Smooth muscle cell (in vitro differentiated cells): ENCODE results near the gene PTGES2. TPM values are rescaled to one million over a fixed set of nuclear protein-coding genes. Genes with fewer than 3 reads are reported as not detected.
A peak's percentile ranks its signal among the peaks of the same experiment; 100 is the strongest.
"Not testable (repeated sequence)": the region's sequence is repeated elsewhere in the genome, so short reads cannot be mapped to it uniquely, and the experiment has no call there.

Experiments used
- DNase-seq: peaks from one replicate; lab custom pipeline; 2025; ENCODE audit not compliant: unreplicated experiment; lab: John Stamatoyannopoulos, UW
- H2AFZ ChIP-seq: fragments of 200-600 bp; sonication (generic); 2 replicates; pipeline ENCODE4 v1.6.0; 2016; ENCODE audit warnings: antibody characterized with exemption, low read depth, mild to moderate bottlenecking
- H3F3A ChIP-seq: fragments of 200-600 bp; sonication (generic); 2 replicates; pipeline ENCODE4 v1.6.0; 2017; ENCODE audit warnings: antibody characterized with exemption, low read depth
- H3K27ac ChIP-seq: fragments of 200-600 bp; sonication (generic); 2 replicates; pipeline ENCODE4 v1.5.1; 2016; ENCODE audit warnings: low read depth, mild to moderate bottlenecking
- H3K27me3 ChIP-seq: fragments of 200-600 bp; sonication (generic); 2 replicates; pipeline ENCODE4 v1.6.1; 2016; ENCODE audit warnings: low read depth, mild to moderate bottlenecking
- H3K36me3 ChIP-seq: fragments of 200-600 bp; sonication (generic); 2 replicates; pipeline ENCODE4 v1.5.1; 2016; ENCODE audit warnings: low read depth
- H3K4me1 ChIP-seq: fragments of 200-600 bp; sonication (generic); 2 replicates; pipeline ENCODE4 v1.5.1; 2016; ENCODE audit warnings: low read depth
- H3K4me2 ChIP-seq: fragments of 200-600 bp; sonication (generic); 2 replicates; pipeline ENCODE4 v1.6.0; 2016; ENCODE audit warnings: mild to moderate bottlenecking
- H3K4me3 ChIP-seq: fragments of 200-600 bp; sonication (generic); 2 replicates; pipeline ENCODE4 v1.5.1; 2016; ENCODE audit warnings: mild to moderate bottlenecking
- H3K79me2 ChIP-seq: fragments of 200-600 bp; sonication (generic); 2 replicates; pipeline ENCODE4 v1.6.0; 2016; ENCODE audit warnings: low read depth, mild to moderate bottlenecking
- H3K9ac ChIP-seq: fragments of 200-600 bp; sonication (generic); 2 replicates; pipeline ENCODE4 v1.6.0; 2016; ENCODE audit warnings: low read depth
- H3K9me3 ChIP-seq: fragments of 200-600 bp; sonication (generic); replicated peaks from 2 replicates; pipeline ENCODE4 v1.5.1; 2016; ENCODE audit warnings: low read depth
- H4K20me1 ChIP-seq: fragments of 200-600 bp; sonication (generic); 2 replicates; pipeline ENCODE4 v1.6.0; 2016; ENCODE audit warnings: low read depth
- CTCF ChIP-seq: fragments of 200-600 bp; sonication (generic); IDR thresholded peaks from 2 replicates; pipeline ENCODE4 v1.5.1; 2017; ENCODE audit warnings: borderline replicate concordance, mild to moderate bottlenecking, antibody characterized with exemption; ENCODE audit not compliant: insufficient read depth, poor library complexity, severe bottlenecking
- WGBS: methylation state at CpG from one replicate; pipeline ENCODE4 v1.1.7; 2016; ENCODE audit warnings: low lambda C conversion rate; 5-methylcytosine and 5-hydroxymethylcytosine counted together
- polyA plus RNA-seq: library from polyadenylated mRNA; unstranded; fragments of >200 nt; fragmentation: Nextera tagmentation; extraction: Ambion mirVana; gene quantifications from 2 replicates; pipeline ENCODE4 v1.2.1, GENCODE V29; 2016
- total RNA-seq: library from RNA; depleted of rRNA; stranded (reverse); fragments of >200 nt; gene quantifications from 2 replicates; pipeline ENCODE4 v1.2.3, GENCODE V29; 2014

Gene PTGES2
- total and polyA plus RNA-seq, 2 experiments from 2014 or later = 31.5 to 78.6 TPM

DNA sequence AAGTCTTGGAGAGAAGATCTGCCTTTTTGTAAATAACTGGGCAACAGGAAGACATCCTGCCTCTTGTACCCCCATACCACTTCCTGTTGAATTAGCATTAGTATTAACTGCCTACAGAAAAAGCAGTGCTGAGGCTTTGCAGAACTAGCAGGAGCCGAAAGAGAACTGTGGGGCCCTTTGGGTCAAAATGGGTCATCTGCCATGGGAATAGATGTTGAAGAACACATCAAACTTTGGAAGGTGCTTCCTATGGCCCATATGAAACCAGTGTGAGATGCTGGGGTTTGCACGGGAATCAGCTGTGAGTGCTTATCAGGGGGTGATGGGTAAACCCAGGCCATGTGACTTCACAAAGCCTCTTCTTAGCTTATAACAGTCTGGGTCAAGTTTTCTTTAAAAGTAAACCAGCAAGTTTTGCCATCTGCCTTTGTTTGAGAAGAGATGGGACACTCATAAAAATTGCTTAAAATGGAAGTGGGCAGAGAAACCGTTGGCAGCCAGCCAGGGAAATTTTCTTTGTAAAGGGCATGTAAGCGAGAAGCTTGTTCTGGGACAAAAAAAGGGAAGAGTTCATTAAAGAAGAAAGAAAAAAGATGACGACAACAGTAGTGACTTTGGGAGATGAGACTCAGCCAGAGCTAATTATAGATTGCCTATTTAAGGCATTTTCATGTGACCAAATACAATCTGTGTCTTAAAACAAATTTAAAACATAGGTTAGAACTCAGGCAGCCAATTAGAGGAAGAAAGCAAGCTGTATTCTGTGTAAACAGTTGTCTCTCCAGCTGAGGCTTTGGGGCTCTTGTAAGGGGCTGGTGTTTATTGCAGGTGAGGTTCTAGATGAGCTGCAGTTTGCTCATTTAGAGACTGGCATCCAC lies 55.1 kb downstream of the PTGES2 start:
- Histone ChIP-seq H3K9ac (peak overlapping the region; percentile 28), H3F3A (peaks cover 17% of the 10 kb centered on the region), H3K4me3 (peak overlapping the region; percentile 17), H3K4me2 (peak overlapping the region; percentile 76), H3K27ac (peak overlapping the region; percentile 76), H3K9me3 (no peaks in the 10 kb centered on the region), H3K79me2 (peaks cover 70% of the 10 kb centered on the region), H3K36me3 (no peaks in the 10 kb centered on the region), H2AFZ (no peak overlapping the region), H3K27me3 (no peaks in the 10 kb centered on the region), H3K4me1 (peaks cover 23% of the 10 kb centered on the region), H4K20me1 (peaks cover 19% of the 10 kb centered on the region)
- peak; percentile 24 for DNase-seq
- TF ChIP-seq CTCF = no peak
- WGBS = 13% methylated on average over 5 of the region's 5 CpGs

DNA sequence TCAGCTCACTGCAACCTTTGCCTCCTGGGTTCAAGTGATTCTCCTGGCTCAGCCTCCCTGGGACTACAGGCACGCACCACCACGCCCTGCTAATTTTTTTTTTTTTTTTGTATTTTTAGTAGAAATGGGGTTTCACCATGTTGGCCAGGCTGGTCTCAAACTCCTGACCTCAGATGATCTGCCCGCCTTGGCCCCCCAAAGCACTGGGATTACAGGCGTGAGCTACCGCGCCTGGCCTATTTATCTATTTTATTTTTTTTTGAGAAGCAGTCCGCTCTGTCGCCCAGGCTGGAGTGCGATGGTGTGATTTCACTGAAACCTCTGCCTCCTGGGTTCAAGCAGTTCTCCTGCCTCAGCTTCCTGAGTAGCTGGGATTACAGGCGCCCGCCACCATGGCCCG lies 56.1 kb downstream of the PTGES2 start:
- not testable (repeated sequence) for DNase-seq, H3K36me3 ChIP-seq, H3K9me3 ChIP-seq, H3K27me3 ChIP-seq, H3K9ac ChIP-seq, H2AFZ ChIP-seq, H3K4me2 ChIP-seq, H3K4me3 ChIP-seq
- H3K79me2 ChIP-seq = peaks cover 63% of the 10 kb centered on the region
- H3F3A ChIP-seq = peaks cover 17% of the 10 kb centered on the region
- peak overlapping the region; percentile 76 for H3K27ac ChIP-seq
- 94% methylated on average over 12 of the region's 12 CpGs for WGBS
- peaks cover 11% of the 10 kb centered on the region for H4K20me1 ChIP-seq
- H3K4me1 ChIP-seq = peaks cover 28% of the 10 kb centered on the region

DNA sequence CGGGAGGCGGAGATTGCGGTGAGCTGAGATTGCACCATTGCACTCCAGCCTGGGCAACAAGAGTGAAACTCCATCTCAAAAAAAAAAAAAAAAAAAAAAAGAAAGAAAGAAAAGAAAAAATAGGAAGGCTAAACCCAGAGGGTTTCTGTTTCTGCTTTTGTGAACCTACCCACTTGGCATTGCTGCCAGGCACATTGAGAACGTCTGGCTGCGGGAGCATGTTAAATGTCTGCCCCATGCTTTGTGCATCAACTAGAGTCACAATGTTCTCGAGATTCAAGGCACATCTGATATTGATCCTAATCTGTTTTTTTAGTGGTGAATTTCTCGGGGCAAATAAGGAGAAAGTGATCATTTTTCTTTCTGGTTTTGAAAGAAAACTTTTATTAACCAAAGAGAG lies 56.7 kb downstream of the PTGES2 start:
- TF ChIP-seq CTCF = no peak
- H2AFZ ChIP-seq = no peak overlapping the region
- no peak for DNase-seq
- no peaks in the 10 kb centered on the region for H3K9me3 ChIP-seq
- H3K9ac ChIP-seq = no peak overlapping the region
- H3K79me2 ChIP-seq = peaks cover 63% of the 10 kb centered on the region
- H3K36me3 ChIP-seq = no peaks in the 10 kb centered on the region
- H3K27me3 ChIP-seq = no peaks in the 10 kb centered on the region
- H3F3A ChIP-seq = peaks cover 17% of the 10 kb centered on the region
- H3K27ac ChIP-seq = no peak overlapping the region
- H3K4me2 ChIP-seq = no peak overlapping the region
- H3K4me1 ChIP-seq = peaks cover 34% of the 10 kb centered on the region
- no peak overlapping the region for H3K4me3 ChIP-seq
- 96% methylated on average over 7 of the region's 7 CpGs for WGBS
- peaks cover 10% of the 10 kb centered on the region for H4K20me1 ChIP-seq

Other genes with a start within 250 kb of the PTGES2 start
- gene ST6GALNAC6, start 228.1 kb downstream of the PTGES2 start, total RNA-seq = 34.3 and 36.4 TPM in 2 replicates
- 48.8 and 65.8 TPM in 2 replicates for gene ST6GALNAC6, start 228.1 kb downstream of the PTGES2 start, polyA plus RNA-seq
- 5.3 and 22.5 TPM in 2 replicates for gene ST6GALNAC4, start 210.7 kb downstream of the PTGES2 start, total RNA-seq
- 12.1 and 13.6 TPM in 2 replicates for gene ST6GALNAC4, start 210.7 kb downstream of the PTGES2 start, polyA plus RNA-seq
- gene PIP5KL1, start 197.0 kb downstream of the PTGES2 start, total RNA-seq = 1.1 and 9.2 TPM in 2 replicates
- 2.7 and 9.7 TPM in 2 replicates for gene PIP5KL1, start 197.0 kb downstream of the PTGES2 start, polyA plus RNA-seq
- gene DPM2, start 189.9 kb downstream of the PTGES2 start, total RNA-seq = 23.6 and 26.0 TPM in 2 replicates
- gene DPM2, start 189.9 kb downstream of the PTGES2 start, polyA plus RNA-seq = 68.5 and 72.8 TPM in 2 replicates
- gene EEIG1, start 146.7 kb downstream of the PTGES2 start, total RNA-seq = 9.2 and 21.2 TPM in 2 replicates
- 18.1 and 19.4 TPM in 2 replicates for gene EEIG1, start 146.7 kb downstream of the PTGES2 start, polyA plus RNA-seq
- gene NAIF1, start 60.4 kb downstream of the PTGES2 start, total RNA-seq = 3.8 and 5.2 TPM in 2 replicates
- 6.7 and 8.9 TPM in 2 replicates for gene NAIF1, start 60.4 kb downstream of the PTGES2 start, polyA plus RNA-seq
- 15.7 and 20.6 TPM in 2 replicates for gene SLC25A25, start 59.5 kb downstream of the PTGES2 start, total RNA-seq
- 19.9 and 20.5 TPM in 2 replicates for gene SLC25A25, start 59.5 kb downstream of the PTGES2 start, polyA plus RNA-seq
- not detected in 2 replicates for gene LCN2, start 21.7 kb upstream of the PTGES2 start, total RNA-seq
- 0.38 TPM in 1 of 2 replicates, not detected in the other for gene LCN2, start 21.7 kb upstream of the PTGES2 start, polyA plus RNA-seq
- 209 and 229 TPM in 2 replicates for gene BBLN, start 32.5 kb upstream of the PTGES2 start, total RNA-seq
- gene BBLN, start 32.5 kb upstream of the PTGES2 start, polyA plus RNA-seq = 119 and 133 TPM in 2 replicates
- gene CIZ1, start 63.8 kb upstream of the PTGES2 start, total RNA-seq = 23.5 and 24.2 TPM in 2 replicates
- gene CIZ1, start 63.8 kb upstream of the PTGES2 start, polyA plus RNA-seq = 81.1 and 84.0 TPM in 2 replicates
- gene DNM1, start 75.7 kb upstream of the PTGES2 start, total RNA-seq = 25.3 and 29.7 TPM in 2 replicates
- gene DNM1, start 75.7 kb upstream of the PTGES2 start, polyA plus RNA-seq = 48.9 and 50.7 TPM in 2 replicates
- gene GOLGA2, start 148.3 kb upstream of the PTGES2 start, total RNA-seq = 99.5 and 101 TPM in 2 replicates
- gene GOLGA2, start 148.3 kb upstream of the PTGES2 start, polyA plus RNA-seq = 55.4 and 70.1 TPM in 2 replicates
- 41.0 and 47.1 TPM in 2 replicates for gene SWI5, start 148.5 kb upstream of the PTGES2 start, total RNA-seq
- gene SWI5, start 148.5 kb upstream of the PTGES2 start, polyA plus RNA-seq = 71.1 and 77.2 TPM in 2 replicates
- 5.2 and 9.0 TPM in 2 replicates for gene TRUB2, start 194.7 kb upstream of the PTGES2 start, total RNA-seq
- gene TRUB2, start 194.7 kb upstream of the PTGES2 start, polyA plus RNA-seq = 25.1 and 33.2 TPM in 2 replicates
- 16.7 and 23.5 TPM in 2 replicates for gene COQ4, start 195.1 kb upstream of the PTGES2 start, total RNA-seq
- 37.5 and 51.0 TPM in 2 replicates for gene COQ4, start 195.1 kb upstream of the PTGES2 start, polyA plus RNA-seq
- gene SLC27A4, start 212.8 kb upstream of the PTGES2 start, total RNA-seq = 6.1 and 10.4 TPM in 2 replicates
- 10.3 and 16.0 TPM in 2 replicates for gene SLC27A4, start 212.8 kb upstream of the PTGES2 start, polyA plus RNA-seq
- gene URM1, start 243.6 kb upstream of the PTGES2 start, total RNA-seq = 27.1 and 27.3 TPM in 2 replicates
- 41.2 and 48.7 TPM in 2 replicates for gene URM1, start 243.6 kb upstream of the PTGES2 start, polyA plus RNA-seq